Mesenchymal stem cell (in vitro differentiated cells and primary cell): ENCODE measurements around the gene ZNF655.
A peak's percentile ranks its signal among the peaks of the same experiment; 100 is the strongest.

Source experiments
- DNase-seq: peaks from one replicate; pipeline ENCODE4 v3.0.0-alpha.2; 2013
- H2AFZ ChIP-seq: one replicate; pipeline ENCODE4 v1.6.1; 2013; ENCODE audit warnings: low read depth, mild to moderate bottlenecking, control low read depth, inconsistent platforms, low read length, moderate library complexity
- H2AK5ac ChIP-seq: 2 replicates; pipeline ENCODE4 v1.6.1; 2013; ENCODE audit warnings: low read length, moderate library complexity, mild to moderate bottlenecking, inconsistent platforms; ENCODE audit not compliant: severe bottlenecking
- H2BK120ac ChIP-seq: one replicate; pipeline ENCODE4 v1.6.1; 2013; ENCODE audit warnings: low read depth, mild to moderate bottlenecking, inconsistent platforms, low read length, moderate library complexity
- H2BK12ac ChIP-seq, 2 experiments: one replicate each; pipeline ENCODE4 v1.6.1; 2013; ENCODE audit warnings: inconsistent platforms in 2 of 2, low read length in 2 of 2, mild to moderate bottlenecking in 2 of 2, moderate library complexity in 2 of 2, control low read depth in 1 of 2
- H2BK15ac ChIP-seq: one replicate; pipeline ENCODE4 v1.6.1; 2013; ENCODE audit warnings: mild to moderate bottlenecking, low read depth, inconsistent platforms; ENCODE audit not compliant: poor library complexity, severe bottlenecking
- H2BK5ac ChIP-seq: 2 replicates; pipeline ENCODE4 v1.6.1; 2013; ENCODE audit warnings: low read depth, mild to moderate bottlenecking, low read length, control low read depth, inconsistent platforms; ENCODE audit not compliant: poor library complexity, severe bottlenecking
- H3K14ac ChIP-seq, 2 experiments: one replicate each; pipeline ENCODE4 v1.6.1; 2013; ENCODE audit warnings: inconsistent platforms in 2 of 2, low read length in 2 of 2, control low read depth in 1 of 2, mild to moderate bottlenecking in 1 of 2, moderate library complexity in 1 of 2
- H3K18ac ChIP-seq, 2 experiments: one replicate each; pipeline ENCODE4 v1.6.1; 2013; ENCODE audit warnings: inconsistent platforms in 2 of 2, low read length in 2 of 2, control low read depth in 1 of 2, low read depth in 1 of 2, mild to moderate bottlenecking in 1 of 2
- H3K23ac ChIP-seq, 2 experiments: one replicate each; pipeline ENCODE4 v1.6.1; 2013; ENCODE audit warnings: inconsistent platforms in 2 of 2, low read length in 2 of 2, mild to moderate bottlenecking in 2 of 2, moderate library complexity in 2 of 2, control low read depth in 1 of 2
- H3K27ac ChIP-seq: 2 replicates; pipeline ENCODE4 v1.5.1; 2013; ENCODE audit warnings: mild to moderate bottlenecking, moderate library complexity, low read length, control low read depth, inconsistent platforms; ENCODE audit not compliant: poor library complexity, severe bottlenecking
- H3K27me3 ChIP-seq, 2 experiments: 2 replicates each; pipeline versions ENCODE4 v1.6.1 to v1.7.0; 2013; ENCODE audit warnings: low read length in 2 of 2, mild to moderate bottlenecking in 2 of 2, moderate library complexity in 2 of 2, control low read depth in 1 of 2, inconsistent platforms in 1 of 2; ENCODE audit not compliant: control insufficient read depth in 1 of 2, insufficient read depth in 1 of 2
- H3K36me3 ChIP-seq, 2 experiments: 2 replicates each; pipeline versions ENCODE4 v1.6.1 to v1.7.0; 2013; ENCODE audit warnings: low read length in 2 of 2, control low read depth in 1 of 2, inconsistent platforms in 1 of 2, low read depth in 1 of 2, mild to moderate bottlenecking in 1 of 2; ENCODE audit not compliant: insufficient read depth in 2 of 2, control insufficient read depth in 1 of 2
- H3K4ac ChIP-seq, 2 experiments: one replicate each; pipeline ENCODE4 v1.6.1; 2013; ENCODE audit warnings: inconsistent platforms in 2 of 2, low read length in 2 of 2, mild to moderate bottlenecking in 2 of 2, moderate library complexity in 2 of 2, control low read depth in 1 of 2, low read depth in 1 of 2
- H3K4me1 ChIP-seq: 2 replicates; pipeline ENCODE4 v1.6.1; 2013; ENCODE audit warnings: low read depth, low read length, control low read depth; ENCODE audit not compliant: control insufficient read depth, insufficient read depth
- H3K4me2 ChIP-seq: 2 replicates; pipeline ENCODE4 v1.6.1; 2013; ENCODE audit warnings: low read length, mild to moderate bottlenecking, inconsistent platforms; ENCODE audit not compliant: poor library complexity, severe bottlenecking
- H3K4me3 ChIP-seq, 2 experiments: 2 replicates each; pipeline versions ENCODE4 v1.5.1 to v1.7.0; 2013; ENCODE audit warnings: low read length in 2 of 2, mild to moderate bottlenecking in 2 of 2, control low read depth in 1 of 2, low read depth in 1 of 2; ENCODE audit not compliant: insufficient read depth in 1 of 2
- H3K79me1 ChIP-seq: replicated peaks from 2 replicates; pipeline ENCODE4 v1.6.1; 2013; ENCODE audit warnings: mild to moderate bottlenecking, control low read depth, low read length, inconsistent platforms; ENCODE audit not compliant: poor library complexity, severe bottlenecking
- H3K9ac ChIP-seq: 2 replicates; pipeline ENCODE4 v1.7.0; 2013; ENCODE audit warnings: mild to moderate bottlenecking, low read length, moderate library complexity
- H3K9me3 ChIP-seq: 2 replicates; pipeline ENCODE4 v1.7.0; 2013; ENCODE audit warnings: mild to moderate bottlenecking, low read length; ENCODE audit not compliant: control insufficient read depth
- H4K8ac ChIP-seq: one replicate; pipeline ENCODE4 v1.6.1; 2013; ENCODE audit warnings: inconsistent platforms, mild to moderate bottlenecking, low read length, moderate library complexity
- H4K91ac ChIP-seq: one replicate; pipeline ENCODE4 v1.6.1; 2013; ENCODE audit warnings: mild to moderate bottlenecking, low read length, inconsistent platforms
- WGBS: methylation state at CpG from one replicate; pipeline ENCODE4 v1.1.7; 2013; ENCODE audit warnings: mixed read lengths; 5-methylcytosine and 5-hydroxymethylcytosine counted together

Gene ZNF655

GRCh38 chr7:99525713-99526440 lies 32.6 kb upstream of the ZNF655 start:
- Histone ChIP-seq H3K14ac (no peak overlapping the region), H3K27me3 (no peaks in the 10 kb centered on the region), H2BK5ac (no peak overlapping the region), H3K4me3 (no peak overlapping the region), H3K79me1 (peaks cover 34% of the 10 kb centered on the region), H3K4me1 (no peaks in the 10 kb centered on the region), H2AFZ (no peak overlapping the region), H2BK15ac (no peak overlapping the region), H3K9ac (no peak overlapping the region), H4K8ac (no peak overlapping the region), H3K23ac (no peak overlapping the region), H3K4ac (no peak overlapping the region), H3K27ac (no peak overlapping the region), H3K18ac (no peak overlapping the region), H3K9me3 (peaks cover 42% of the 10 kb centered on the region), H3K36me3 (peaks cover 46 to 87% of the 10 kb centered on the region in 2 experiments), H4K91ac (no peak overlapping the region), H2BK12ac (no peak overlapping the region), H3K4me2 (no peak overlapping the region), H2AK5ac (no peak overlapping the region), H2BK120ac (no peak overlapping the region)
- WGBS: 97% methylated on average over 21 of the region's 21 CpGs
- no peak for DNase-seq

GRCh38 chr7:99531354-99531765 lies 27.1 kb upstream of the ZNF655 start:
- no peak overlapping the region for H2BK120ac ChIP-seq
- no peak for DNase-seq
- H3K4me1 ChIP-seq: no peaks in the 10 kb centered on the region
- no peak overlapping the region for H2AK5ac ChIP-seq
- H3K14ac ChIP-seq: no peak overlapping the region
- H2BK12ac ChIP-seq: no peak overlapping the region
- H3K9me3 ChIP-seq: peaks cover 87% of the 10 kb centered on the region
- no peak overlapping the region for H3K9ac ChIP-seq
- 98% methylated on average over 12 of the region's 12 CpGs for WGBS
- no peak overlapping the region for H3K27ac ChIP-seq
- no peak overlapping the region for H4K8ac ChIP-seq
- no peak overlapping the region for H4K91ac ChIP-seq
- H3K18ac ChIP-seq: no peak overlapping the region
- H2BK15ac ChIP-seq: no peak overlapping the region
- H3K36me3 ChIP-seq: peaks cover 58 to 74% of the 10 kb centered on the region in 2 experiments
- no peak overlapping the region for H2AFZ ChIP-seq
- H3K4me2 ChIP-seq: no peak overlapping the region
- no peak overlapping the region for H3K23ac ChIP-seq
- H2BK5ac ChIP-seq: no peak overlapping the region
- H3K79me1 ChIP-seq: peaks cover 40% of the 10 kb centered on the region
- peak overlapping the region in 1 of 2 experiments; percentile 61 for H3K4me3 ChIP-seq
- no peaks in the 10 kb centered on the region for H3K27me3 ChIP-seq
- H3K4ac ChIP-seq: no peak overlapping the region

GRCh38 chr7:99535667-99536066 lies 22.8 kb upstream of the ZNF655 start:
- Histone ChIP-seq H2BK5ac (no peak overlapping the region), H3K18ac (no peak overlapping the region), H2AFZ (no peak overlapping the region), H2BK12ac (no peak overlapping the region), H4K91ac (no peak overlapping the region), H3K4me2 (no peak overlapping the region), H3K4me3 (no peak overlapping the region), H2AK5ac (no peak overlapping the region), H3K27ac (no peak overlapping the region), H3K79me1 (peaks cover 25% of the 10 kb centered on the region), H3K9ac (no peak overlapping the region), H3K4me1 (no peaks in the 10 kb centered on the region), H4K8ac (no peak overlapping the region), H2BK120ac (no peak overlapping the region), H2BK15ac (no peak overlapping the region), H3K14ac (no peak overlapping the region), H3K27me3 (no peaks in the 10 kb centered on the region), H3K4ac (no peak overlapping the region), H3K23ac (no peak overlapping the region), H3K36me3 (peaks cover 35% of the 10 kb centered on the region in 2 experiments), H3K9me3 (peaks cover 82% of the 10 kb centered on the region)
- WGBS: no CpG with 5 or more reads among the region's 2 CpGs
- no peak for DNase-seq

- no peak overlapping the region for H2BK120ac ChIP-seq
- H3K23ac ChIP-seq: no peak overlapping the region
- 52% methylated on average over 4 of the region's 7 CpGs for WGBS
- no peaks in the 10 kb centered on the region for H3K4me1 ChIP-seq
- H3K4me3 ChIP-seq: no peak overlapping the region
- H3K36me3 ChIP-seq: peaks cover 3 to 17% of the 10 kb centered on the region in 2 experiments
- H4K91ac ChIP-seq: no peak overlapping the region
- no peak overlapping the region for H3K14ac ChIP-seq
- no peaks in the 10 kb centered on the region for H3K27me3 ChIP-seq
- H2BK15ac ChIP-seq: no peak overlapping the region
- H2AFZ ChIP-seq: no peak overlapping the region
- no peak overlapping the region for H2AK5ac ChIP-seq
- peaks cover 75% of the 10 kb centered on the region for H3K9me3 ChIP-seq
- no peak overlapping the region for H3K9ac ChIP-seq
- no peak for DNase-seq
- H4K8ac ChIP-seq: no peak overlapping the region
- H3K79me1 ChIP-seq: peaks cover 2% of the 10 kb centered on the region
- H2BK12ac ChIP-seq: no peak overlapping the region
- H2BK5ac ChIP-seq: no peak overlapping the region
- no peak overlapping the region for H3K18ac ChIP-seq
- H3K27ac ChIP-seq: no peak overlapping the region
- no peak overlapping the region for H3K4me2 ChIP-seq
- no peak overlapping the region for H3K4ac ChIP-seq
Observed at GRCh38 chr7:99539213-99539811, 19.1 kb upstream of the ZNF655 start.
